Activated CD8-positive, alpha-beta memory T cell treated with anti-CD3 and anti-CD28 coated beads, Interleukin-2, amount 50 U/mL, for 48 hours (primary cell): ENCODE results near the gene SMTNL2.

ENCODE experiments used
- DNase-seq: peaks from one replicate; pipeline ENCODE4 v3.0.0-alpha.2; 2020

Gene SMTNL2

DNA sequence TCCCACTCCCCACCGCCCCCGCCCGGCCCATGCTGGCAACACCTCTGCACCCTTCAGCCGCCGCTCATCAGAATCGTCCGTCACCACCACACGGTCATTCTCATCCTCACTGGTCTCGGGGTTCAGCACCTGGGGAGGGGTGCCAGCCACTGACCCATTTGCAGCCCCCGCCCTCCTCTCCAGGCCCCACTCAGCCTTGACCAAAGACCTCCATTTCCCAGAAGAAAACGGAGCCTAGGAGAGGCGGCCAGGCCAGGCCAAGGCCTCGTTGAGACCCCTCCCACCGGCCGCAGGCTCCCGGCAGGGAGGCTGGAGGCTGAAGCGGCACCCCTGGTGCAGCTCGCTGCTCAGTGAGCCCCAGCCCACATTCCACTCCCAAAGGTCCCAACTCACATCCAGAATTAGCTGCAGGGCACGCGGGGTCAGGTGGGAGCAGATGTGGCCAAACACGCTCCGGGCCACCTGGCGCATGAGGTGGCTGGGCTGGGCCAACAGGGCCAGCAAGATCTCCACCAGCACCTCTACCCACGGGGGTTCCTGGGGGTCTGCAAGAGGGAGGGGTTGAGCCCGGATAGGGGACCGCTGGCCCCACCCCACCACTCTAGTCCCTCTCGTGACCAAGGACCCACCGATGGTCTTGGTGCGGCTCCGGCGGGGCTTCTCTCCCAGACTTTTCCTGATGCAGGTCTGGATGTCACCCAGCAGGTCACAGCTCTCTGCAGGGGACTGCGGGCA, 38.9 kb upstream of the SMTNL2 start:
- DNase-seq: no peak

DNA sequence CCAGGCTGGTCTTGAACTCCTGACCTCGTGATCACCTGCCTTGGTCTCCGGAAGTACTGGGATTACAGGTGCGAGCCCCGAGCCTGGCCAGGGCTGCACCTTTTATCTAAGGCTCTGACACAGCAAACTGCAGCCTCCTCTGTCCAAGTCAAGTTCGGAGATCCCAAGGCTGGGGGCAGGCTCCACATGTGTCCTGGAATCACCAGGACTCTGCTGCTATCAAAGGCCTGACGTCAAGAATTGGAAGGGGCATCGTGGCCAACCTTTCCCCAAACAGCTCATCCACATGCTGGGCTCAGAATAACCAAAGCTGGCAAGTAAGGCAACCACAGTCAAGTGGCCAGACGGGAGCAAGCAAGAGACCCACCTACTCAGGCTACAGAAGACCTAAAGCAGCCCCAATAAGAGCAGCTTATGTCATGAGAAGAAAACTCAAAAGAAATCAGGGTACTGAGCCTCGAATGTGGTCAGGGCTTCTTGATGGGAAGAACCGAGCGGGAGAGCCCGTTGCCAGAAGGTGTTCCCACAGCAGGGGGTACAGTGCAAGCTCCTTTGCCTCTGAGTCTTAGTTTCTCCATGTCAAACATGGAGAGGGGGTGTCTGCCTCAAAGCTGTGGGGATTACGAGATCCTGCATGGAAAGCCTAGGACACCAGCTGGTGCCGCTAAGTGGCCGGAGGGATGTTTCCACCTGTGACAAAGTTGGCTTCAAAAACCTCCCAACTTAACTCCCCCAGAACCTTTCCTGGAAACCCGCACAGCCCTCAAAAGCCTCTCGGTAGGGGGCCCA, 37.0 kb upstream of the SMTNL2 start:
- no peak for DNase-seq

DNA sequence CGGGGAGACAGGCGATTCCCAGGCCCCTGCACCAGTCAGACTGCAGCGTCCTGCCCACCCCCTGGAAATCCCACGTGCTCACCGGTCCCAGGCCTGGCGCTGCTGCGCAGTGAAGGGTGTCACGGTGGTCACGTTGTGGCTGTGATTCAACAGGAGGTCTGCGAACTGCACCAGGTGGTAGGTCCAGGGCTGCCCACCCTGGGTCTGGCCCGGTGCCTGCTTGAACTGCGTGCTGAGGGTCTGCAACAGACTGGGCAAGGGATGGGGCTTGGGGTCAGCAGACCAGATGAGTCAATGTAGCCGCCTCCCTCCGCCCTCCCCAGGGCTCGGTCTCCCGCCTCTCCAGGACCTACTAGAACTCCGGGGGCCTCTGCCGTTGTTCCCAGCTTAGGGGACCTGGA, 36.3 kb upstream of the SMTNL2 start:
- DNase-seq: no peak

DNA sequence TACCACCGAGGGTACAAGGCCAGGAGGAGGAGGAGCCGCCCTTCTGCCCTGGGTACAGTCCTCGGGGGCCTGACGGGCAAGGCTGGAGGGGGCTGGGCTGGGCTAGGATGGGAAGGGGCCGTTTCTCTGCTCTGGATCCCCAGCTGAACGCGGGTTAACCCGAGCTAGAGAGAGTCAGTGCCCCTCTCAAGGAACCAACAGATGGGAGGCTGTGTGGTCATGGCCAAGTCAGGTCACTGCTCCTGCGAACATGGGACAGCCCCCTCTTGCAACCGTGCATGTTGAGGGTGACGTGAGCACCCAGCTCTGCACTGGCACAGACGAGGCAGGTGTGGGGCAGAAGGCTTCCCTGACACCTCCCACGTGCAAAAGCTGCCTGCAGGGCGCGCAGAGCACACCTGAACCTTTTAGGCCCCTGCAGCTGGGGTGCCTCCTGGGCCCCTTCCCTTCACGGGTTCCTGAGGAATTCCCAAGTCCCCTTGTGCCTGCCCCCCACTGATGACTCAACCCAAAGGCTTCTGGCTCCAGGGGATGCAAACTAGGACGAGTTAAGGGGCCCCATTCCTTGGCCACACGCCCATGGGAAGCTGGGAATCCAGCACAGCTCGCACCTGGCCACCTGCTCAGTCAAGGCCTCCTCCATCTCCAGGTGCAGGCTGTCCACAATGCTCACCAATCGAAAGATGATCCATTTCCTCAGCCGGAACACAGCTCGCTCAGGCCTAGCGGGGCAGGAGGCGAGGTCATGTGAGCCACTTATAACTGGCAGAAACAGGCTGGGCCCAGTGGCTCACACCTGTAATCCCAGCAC, 35.4 kb upstream of the SMTNL2 start:
- DNase-seq: no peak

DNA sequence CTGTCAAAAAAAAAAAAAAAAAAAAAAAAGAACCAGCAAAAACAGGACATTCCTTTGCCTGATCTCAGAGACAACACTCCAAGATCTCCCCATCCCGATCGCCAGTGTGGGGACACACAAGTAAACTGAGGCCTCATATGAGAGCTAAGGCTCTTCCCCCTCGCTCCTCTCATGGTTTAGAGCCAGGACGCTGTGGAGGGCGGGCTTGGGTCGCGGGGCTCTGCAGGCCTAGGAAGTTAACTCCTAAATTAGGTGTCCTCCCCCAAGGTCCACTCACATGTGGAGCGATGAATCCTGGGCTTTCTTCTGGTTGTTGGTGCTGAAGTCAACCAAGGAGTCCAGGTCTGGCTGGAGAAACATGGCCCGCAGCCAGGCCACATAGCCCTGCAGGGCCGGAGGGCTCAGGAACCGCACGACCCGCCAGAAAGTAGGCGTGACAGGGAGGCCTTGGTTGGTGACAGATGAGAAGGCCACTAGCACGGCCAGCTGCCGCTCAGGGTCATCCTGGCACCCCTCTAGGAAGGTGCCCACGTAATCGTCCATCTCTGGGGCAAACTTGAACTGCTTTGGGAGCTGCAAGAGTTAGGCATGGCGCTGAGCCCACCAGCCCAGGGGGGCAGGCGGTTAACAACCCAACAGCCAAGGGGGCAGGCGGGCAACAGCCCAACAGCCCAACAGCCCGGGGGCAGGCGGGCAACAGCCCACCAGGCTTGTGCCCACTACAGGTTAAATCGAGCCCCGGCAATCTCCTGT, 34.4 kb upstream of the SMTNL2 start:
- DNase-seq: no peak

DNA sequence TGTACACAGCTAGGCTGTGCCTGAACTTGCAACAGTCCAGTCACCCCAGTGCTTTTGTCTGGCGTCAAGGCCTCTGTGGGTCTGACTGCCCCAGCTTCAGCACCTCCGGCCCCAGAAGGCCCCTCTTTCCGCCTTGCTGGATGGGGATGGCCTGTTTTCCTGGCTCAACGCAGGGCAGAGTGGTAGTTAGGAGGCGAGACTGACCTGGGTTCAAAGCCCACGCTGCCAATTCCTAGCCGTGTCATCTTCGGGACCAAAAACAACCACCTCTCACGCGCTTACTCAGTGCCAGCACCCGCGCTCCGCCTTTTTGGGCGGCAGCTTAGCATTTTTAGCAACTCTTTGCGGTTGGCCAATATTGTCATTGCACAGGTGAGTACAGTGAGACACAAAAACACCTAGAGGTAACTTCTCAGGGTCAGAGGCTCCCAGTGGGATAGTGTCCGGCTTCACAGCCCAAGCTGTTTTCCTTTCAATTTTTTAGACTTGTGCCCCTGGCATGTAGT, 33.7 kb upstream of the SMTNL2 start:
- no peak for DNase-seq

DNA sequence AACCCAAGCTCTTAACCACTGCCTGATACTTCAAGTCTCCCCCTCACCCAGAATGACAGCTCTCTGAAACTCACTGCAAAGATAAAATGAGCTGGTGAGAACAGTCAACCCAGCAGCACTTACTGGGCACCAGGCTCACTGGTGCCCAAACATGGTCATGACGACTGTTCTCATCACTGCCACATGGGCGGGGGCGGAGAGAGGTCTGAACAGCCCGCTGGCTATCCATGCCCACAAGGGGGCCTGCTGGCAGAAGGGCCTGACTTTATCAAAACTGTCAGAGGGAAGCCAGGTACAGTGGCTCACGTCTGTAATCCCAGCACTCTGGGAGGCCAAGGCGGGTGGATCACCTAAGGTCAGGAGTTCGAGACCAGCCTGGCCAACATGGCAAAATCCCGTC, 33.2 kb upstream of the SMTNL2 start:
- no peak for DNase-seq

DNA sequence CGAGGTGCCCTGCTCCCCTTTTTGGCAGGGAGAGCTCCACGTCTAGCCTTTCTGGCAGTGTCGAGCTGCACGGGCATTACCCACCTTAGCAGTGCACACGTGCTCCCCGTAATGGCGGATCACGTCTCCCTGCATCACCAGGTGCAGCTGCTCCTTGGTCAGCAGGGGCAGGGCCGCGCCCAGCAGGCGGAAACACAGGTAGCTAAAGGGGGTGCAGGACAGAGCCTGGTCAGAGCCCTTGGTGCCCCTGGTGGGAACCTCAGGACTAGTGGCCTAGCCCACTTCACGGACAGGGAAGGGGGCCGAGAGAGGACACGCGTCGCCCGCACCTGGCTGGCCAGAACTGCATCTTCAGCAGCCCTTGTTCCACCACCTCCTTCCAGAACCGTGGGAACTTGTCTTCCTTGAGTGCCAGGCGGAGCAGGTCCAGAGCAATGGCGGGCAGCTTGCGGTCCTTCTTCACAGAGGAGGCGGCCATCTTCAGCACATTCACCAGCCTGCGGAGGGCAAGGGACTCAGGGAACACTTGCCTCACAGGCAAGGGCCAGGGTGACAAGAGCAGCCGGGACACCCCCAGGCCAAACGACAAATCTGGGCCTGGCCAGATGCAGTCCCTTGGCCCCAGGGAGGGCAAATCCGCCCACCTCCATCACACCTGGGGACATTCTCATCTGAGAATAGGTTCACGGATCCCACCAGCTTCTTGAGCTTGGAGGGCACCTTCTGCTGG, 32.4 kb upstream of the SMTNL2 start:
- no peak for DNase-seq

DNA sequence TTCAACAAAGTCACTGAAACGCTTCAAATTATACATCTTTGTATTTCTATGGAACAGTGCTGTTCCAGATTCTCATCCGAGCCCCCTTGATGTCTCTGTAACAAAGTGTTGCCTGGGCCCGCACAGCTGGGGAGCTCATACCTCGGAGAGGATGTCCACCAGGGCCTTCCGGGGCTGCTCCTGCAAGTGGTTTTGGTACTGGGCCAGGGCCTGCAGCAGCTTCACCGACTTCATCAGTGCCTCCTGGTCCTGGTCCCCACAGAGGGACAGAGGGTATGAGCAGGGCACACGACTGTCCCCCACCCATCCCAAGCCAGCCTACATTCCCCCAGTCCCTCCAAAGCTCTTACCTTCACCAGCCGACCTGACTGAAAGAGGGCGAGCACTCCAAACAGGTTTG, 30.7 kb upstream of the SMTNL2 start:
- no peak for DNase-seq

DNA sequence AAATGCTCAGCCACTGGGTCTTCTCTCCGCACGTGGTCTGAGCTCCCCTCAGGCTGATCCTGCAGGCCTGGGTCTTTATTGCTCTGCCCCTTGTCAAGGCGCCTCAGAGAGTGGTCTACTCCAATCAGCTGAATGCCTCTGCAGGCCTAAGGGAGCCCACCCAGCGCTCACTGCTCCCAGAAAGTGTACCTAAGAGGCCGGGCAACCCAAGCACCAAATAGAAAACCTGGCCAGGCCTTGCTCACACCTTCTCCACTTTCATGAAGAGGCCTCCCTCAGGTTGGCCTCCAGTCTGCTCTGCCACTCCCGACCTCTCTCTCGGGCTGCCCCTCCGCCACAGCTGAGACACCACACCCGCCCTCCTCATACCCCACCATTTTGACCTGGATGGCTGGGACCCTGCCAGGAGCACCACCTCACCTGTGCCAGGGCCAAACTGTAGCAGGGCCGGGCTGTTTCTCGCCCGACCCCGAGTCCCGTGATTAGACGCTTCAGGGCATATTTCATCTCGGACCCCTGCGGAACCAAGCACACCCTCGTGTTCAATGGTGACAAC, 29.8 kb upstream of the SMTNL2 start:
- DNase-seq: no peak

DNA sequence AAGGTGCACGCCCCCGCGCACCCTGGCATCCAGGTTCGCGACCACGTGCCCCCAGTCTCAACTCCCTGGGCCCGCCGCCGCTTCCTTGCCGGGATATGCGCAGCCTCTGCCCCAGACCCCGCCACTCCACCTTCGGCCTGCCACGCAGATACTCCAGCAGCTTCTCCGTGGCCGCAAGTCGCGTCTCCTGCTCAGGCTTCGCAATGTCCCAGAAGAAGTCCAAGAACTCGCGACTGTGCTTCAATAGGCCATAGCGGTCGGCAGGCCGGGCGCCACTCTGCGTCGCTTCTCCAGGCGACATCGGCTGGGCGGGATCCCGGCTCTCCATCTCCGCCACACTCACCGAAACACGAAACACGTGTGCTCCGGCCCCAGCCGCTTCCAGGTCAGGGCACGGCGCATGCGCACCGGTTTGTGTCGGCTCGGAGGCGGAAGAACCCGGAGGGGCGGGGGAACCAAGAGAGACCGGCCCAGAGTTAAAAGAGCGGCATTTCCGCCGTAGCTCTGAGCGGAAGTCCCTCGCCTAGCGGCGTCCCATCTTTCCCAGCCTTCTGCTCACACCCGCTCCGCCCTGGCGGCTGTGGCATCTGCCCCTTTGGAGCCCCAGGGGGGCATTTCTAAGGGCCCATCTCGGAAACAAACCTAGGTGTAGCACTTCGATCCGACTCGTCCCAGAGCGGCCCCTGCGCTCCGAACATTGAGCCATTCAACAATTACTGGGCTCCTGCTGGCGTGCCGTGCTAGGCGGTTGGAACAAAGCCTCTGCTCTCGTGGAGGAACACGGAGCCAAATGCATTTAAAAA, 29.1 kb upstream of the SMTNL2 start, which contains the start of gene MYBBP1A:
Gene MYBBP1A, minus strand, starts transcription at position 388 of the 803 bp plus-strand sequence. Its CDS starts 60 bp downstream, at position 328.
- peak; percentile 99 for DNase-seq

DNA sequence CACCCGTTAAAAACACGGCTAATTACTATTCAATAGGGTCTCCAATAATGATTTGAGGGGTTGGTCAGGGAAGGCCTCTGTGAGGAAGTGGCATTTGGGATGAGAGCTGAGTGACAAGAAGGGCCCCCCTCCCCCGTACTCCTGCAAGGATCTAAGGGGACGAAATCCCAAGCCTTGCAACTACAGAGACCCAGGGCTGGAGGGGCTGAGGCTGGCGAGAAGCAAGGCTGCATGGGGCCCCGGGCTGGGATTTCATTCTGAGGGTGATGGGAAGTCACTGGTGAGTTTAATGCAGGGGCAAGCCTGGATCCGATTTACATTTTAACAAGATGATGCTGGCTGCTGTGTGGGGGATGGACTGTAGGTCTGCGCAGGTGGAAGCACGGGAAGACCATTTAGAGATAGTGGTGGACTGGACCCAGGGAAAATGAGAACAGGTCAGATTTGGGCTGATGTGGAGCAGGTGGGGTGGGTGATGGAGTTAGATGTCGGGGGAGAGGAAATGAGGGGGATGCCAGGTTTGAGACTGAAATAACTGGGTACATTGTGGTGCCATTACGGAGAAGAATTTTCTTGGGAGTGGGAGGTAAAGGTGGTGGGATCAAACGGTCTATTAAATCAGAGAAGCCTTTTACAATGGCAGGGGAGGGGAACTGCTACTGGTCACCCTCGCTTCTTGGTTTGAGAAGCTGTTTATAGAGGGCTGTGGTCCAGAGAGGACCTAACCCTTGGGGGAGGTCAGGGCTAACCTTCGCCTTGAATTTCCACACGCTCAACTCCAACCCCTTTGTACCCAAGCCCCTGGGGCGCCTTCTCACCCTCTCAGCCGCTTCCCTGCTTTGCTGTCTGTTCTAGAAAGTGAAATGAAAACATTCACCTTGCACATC, 28.2 kb upstream of the SMTNL2 start:
- no peak for DNase-seq

DNA sequence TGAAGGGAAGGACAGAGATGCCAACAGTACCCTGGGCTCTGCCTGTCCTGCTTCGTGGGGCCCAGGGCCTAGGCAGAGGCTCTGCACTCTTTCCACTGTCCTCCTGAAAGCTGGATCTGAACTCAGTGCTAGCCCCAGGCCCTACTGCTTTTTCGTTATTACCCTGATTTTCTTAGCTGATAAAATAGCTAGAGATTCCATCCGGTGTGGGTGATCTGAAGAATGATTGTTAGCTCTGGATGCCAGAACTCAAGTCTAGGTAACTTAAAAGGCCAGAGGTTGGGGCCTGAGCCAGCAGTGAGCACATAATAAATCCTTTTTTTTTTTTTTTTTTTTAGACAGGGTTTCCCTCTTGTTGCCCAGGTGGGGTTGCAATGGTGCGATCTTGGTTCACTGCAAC, 27.3 kb upstream of the SMTNL2 start:
- DNase-seq: no peak

DNA sequence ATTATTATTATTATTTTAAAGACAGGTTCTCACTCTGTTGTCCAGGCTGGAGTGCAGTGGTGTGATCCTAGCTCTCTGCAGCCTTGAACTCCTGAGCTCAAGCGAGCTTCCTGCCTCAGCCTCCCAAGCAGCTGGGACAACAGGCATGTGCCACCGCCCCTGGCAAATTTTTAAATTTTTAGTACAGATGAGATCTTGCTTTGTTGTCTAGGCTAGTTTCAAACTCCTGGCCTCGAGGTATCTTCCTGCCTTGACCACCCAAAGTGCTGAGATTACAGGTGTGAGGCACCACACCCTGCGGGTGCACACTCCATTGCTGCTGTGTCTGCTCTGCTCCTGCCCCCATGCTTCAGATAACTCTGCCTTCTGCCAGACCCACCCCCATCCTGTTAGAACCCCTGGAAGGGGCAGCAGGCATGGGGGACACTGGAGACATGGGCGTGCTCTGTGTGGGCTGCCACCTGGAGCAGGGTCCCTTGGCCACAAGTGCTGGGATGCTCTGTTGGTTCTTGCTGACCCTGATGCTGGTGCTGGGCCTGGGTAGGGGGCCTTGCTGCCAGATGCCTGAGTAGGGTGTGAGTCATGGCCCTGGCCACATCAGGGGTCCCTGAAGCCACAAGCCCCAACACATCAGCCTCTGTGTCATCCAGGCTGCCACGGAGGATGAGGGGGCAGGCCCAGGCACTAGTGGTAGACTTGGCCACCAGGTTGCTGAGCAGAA, 26.5 kb upstream of the SMTNL2 start:
- DNase-seq: peak; percentile 53

DNA sequence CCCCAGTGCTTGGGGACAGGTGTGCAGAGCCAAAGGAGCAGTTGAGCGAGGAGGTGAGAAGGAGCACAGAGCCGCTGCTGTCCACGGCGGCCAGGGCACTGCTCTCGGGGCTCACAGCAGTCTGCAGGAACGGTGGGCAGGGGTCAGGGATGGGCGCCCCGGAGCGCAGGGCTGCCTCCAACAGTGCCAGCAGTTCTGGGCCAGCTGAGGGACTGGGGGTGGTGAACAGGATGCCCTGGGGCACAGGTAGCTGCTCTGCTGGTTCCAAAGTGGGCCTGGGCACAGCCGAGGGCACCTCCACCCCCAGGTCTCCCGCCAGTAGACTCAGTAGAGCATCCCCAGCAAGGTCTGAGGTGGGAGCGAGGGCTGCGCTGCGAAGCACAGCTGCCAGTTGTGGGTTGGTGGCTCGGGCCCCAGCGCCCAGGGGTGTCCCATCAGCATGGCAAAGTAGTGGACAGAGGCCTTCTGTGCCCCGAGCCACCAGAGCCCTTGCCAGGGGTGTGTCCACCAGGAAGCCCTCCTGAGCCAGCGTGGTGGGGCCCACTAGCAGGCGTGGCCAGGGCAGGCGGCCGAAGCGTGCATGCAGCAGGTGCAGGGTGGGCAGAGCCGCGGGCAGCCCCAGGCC, 25.9 kb upstream of the SMTNL2 start:
- no peak for DNase-seq

DNA sequence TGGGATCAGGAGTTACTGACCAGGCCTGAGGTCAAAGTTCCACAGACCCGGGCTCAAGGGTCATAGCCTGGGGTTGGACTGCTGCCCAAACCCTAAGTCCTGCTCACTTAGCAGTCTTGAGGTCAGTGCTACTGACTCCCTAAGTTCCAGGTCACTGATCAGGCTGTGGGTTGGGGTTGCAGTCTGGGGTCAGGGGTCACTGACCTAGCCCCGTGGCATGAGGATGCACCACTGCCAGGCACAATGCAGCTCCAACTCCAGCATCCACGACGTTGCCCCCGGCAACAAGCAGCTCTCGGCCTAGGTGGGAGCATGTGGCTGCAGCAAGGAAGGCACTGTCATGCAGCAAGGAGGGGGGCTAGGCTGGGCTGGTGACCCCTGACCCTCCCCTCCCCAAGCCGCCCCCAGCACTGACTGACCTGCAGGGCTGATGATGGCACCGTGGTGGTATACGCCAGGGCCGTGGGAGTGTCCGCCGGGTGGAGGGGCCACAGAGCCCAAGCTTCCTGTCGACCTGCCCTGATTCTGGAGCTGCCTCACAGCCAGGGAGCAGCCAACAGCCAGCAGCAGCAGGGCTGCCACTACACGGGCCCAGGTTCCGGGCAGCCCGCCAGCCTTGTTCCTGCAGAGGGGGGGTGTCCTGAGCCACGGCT, 25.1 kb upstream of the SMTNL2 start:
- no peak for DNase-seq

DNA sequence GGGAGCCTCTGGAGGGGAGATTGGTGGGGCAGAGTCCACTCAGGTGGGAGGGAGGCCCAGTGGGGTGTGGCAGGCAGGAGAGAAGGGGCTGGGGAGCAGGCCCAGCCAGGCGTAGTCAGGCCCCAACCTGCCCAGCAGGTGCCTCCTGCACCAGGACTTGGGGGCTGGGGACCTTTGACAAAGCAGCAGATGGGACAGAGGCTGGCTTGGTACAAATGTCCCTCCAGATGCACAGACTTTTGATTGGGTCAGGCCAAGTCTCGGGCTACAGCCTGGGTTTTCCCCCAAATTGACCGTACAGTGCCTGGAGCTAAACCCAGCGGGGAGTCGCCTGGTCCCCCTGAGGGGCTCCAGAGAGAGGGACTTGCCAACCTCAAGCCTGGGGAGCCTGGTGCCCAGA, 24.4 kb upstream of the SMTNL2 start:
- DNase-seq: no peak

DNA sequence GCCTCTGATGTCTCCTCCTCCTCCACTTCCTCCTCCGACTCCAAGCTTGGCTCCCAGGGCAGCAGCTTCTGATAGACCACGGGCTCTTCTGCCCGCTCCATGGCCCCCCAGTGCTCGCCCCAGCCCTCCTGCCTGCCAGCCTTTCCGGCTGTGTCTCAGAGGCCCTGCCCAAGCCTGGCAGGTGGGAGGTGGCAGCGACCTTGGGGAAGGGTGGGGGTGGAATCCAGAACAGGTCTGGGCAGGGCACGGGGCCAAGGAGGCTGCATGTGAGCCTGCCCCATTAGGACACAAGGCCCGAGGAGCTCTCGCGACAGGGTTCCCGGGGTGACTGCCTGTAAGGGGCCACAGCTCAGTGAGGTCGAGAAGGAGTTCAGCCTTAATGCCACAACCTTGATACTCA, 23.9 kb upstream of the SMTNL2 start, which contains the start of gene GGT6:
Gene GGT6, minus strand, starts transcription at position 157 of the 400 bp plus-strand sequence. Its CDS starts 56 bp downstream, at position 101.
- DNase-seq: no peak
